Muscle of leg (tissue), 11 donors: ENCODE measurements around the gene DUOXA1. TPM values are rescaled to one million over a fixed set of nuclear protein-coding genes. Genes with fewer than 3 reads are reported as not detected.

Experiments used
- DNase-seq: peaks from one replicate; pipeline ENCODE4 v3.0.0; 2013
- H3K27ac ChIP-seq: one replicate; pipeline ENCODE4 v1.5.1; 2013; ENCODE audit warnings: mild to moderate bottlenecking, low read length, control low read depth
- H3K27me3 ChIP-seq: one replicate; pipeline ENCODE4 v1.6.1; 2013; ENCODE audit warnings: low read length; ENCODE audit not compliant: control insufficient read depth, insufficient read depth
- H3K36me3 ChIP-seq: one replicate; pipeline ENCODE4 v1.6.1; 2013; ENCODE audit warnings: low read length; ENCODE audit not compliant: control insufficient read depth, insufficient read depth
- H3K4me1 ChIP-seq: one replicate; pipeline ENCODE4 v1.6.1; 2013; ENCODE audit warnings: low read length; ENCODE audit not compliant: control insufficient read depth, insufficient read depth
- H3K4me3 ChIP-seq: one replicate; pipeline ENCODE4 v1.5.1; 2013; ENCODE audit warnings: low read length, control low read depth
- H3K9me3 ChIP-seq: replicated peaks from 2 replicates; pipeline ENCODE4 v1.6.1; 2013; ENCODE audit warnings: low read depth, low read length; ENCODE audit not compliant: control insufficient read depth
- WGBS: methylation state at CpG from one replicate; pipeline ENCODE4 v1.1.5; 2013; ENCODE audit warnings: missing lambda C conversion rate; ENCODE audit not compliant: insufficient coverage; 5-methylcytosine and 5-hydroxymethylcytosine counted together
- polyA plus RNA-seq, 8 donors: library from polyadenylated mRNA; unstranded; fragments of 120-200 nt; gene quantifications; one replicate each; pipeline versions ENCODE4 v1.2.1 to v1.2.3, GENCODE V29; 2013; ENCODE audit warnings: inconsistent platforms in 1 of 8, low replicate concordance in 1 of 8; ENCODE audit not compliant: insufficient read length in 8 of 8, insufficient read depth in 1 of 8
- total RNA-seq: library from RNA; stranded (reverse); fragments of 120-200 nt; gene quantifications from one replicate; pipeline ENCODE4 v1.2.4, GENCODE V29; 2013

Gene DUOXA1
- total and polyA plus RNA-seq, 9 donors, result 0.10 to 2.4 (median 0.29) TPM; not detected in 3

DNA sequence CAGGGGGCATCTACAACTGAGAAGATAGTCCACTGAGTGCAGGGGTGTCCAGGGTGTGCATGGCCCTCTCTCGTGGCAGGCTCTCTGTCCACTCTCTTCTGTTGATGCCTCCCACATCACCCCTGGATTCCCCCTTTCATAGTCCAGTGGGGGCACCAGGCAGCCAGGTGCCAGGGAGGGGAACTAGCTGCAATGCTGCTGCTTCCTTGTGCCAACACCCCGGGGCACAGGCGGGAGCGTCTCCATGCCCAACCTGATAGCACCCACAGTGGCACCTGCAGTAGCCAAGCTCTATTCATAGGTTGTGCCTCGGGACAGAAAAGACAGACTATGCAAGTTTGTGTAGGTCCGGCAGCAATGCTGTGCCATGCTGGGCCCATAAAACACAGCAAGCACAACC lies 27.5 kb downstream of the DUOXA1 start:
- Histone ChIP-seq H3K36me3 (no peaks in the 10 kb centered on the region), H3K4me1 (no peaks in the 10 kb centered on the region), H3K9me3 (no peaks in the 10 kb centered on the region), H3K27me3 (peaks cover 21% of the 10 kb centered on the region), H3K4me3 (no peak overlapping the region), H3K27ac (no peak overlapping the region)
- no peak for DNase-seq
- WGBS, result 87% methylated on average over 4 of the region's 6 CpGs

- Histone ChIP-seq H3K27ac (no peak overlapping the region), H3K27me3 (peaks cover 18% of the 10 kb centered on the region), H3K4me3 (no peak overlapping the region), H3K9me3 (no peaks in the 10 kb centered on the region), H3K4me1 (no peaks in the 10 kb centered on the region), H3K36me3 (no peaks in the 10 kb centered on the region)
- 82% methylated on average over 10 of the region's 12 CpGs for WGBS
- DNase-seq, result no peak
These were observed 27.9 kb downstream of the DUOXA1 start for GRCh38 chr15:45101749-45102148.

DNA sequence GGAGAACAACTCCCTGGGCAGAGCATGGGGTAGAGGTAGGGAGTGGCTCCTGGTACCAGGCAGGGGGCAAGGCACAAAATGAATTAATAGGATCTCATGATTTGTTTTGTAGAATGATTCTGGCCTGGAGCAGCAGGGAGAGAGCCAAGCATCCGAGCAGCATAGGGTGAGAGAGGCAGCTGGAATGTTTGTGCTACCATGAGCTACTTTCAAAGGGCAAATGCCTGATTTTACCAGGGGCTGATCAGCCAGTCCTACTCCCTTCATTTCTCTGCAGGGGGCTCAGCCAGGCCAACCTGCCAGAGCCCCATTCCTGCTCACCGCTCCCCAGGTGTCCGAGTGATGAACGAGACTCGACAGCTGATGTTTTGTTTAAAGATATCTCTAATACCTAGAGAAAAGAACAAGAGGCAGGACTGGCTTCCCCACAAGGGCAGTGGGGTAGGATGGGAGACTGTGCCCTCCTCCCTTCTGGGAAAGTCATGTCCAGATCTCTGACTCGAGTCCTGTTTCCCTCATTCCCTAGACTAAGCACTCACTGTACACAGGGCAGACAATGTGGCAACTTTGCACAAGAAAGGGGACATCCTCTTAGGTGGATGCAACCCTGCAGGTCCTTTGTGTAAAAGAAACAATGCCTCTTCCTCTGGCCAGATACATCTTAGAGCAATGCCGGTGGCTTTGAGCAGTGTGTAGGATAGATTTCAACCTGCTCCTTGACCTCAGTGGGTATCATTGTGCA lies 28.6 kb downstream of the DUOXA1 start:
- Histone ChIP-seq H3K4me3 (no peak overlapping the region), H3K4me1 (no peaks in the 10 kb centered on the region), H3K9me3 (no peaks in the 10 kb centered on the region), H3K27ac (no peak overlapping the region), H3K36me3 (no peaks in the 10 kb centered on the region), H3K27me3 (peaks cover 14% of the 10 kb centered on the region)
- no peak for DNase-seq
- 33% methylated on average over 2 of the region's 7 CpGs for whole genome bisulfite sequencing

DNA sequence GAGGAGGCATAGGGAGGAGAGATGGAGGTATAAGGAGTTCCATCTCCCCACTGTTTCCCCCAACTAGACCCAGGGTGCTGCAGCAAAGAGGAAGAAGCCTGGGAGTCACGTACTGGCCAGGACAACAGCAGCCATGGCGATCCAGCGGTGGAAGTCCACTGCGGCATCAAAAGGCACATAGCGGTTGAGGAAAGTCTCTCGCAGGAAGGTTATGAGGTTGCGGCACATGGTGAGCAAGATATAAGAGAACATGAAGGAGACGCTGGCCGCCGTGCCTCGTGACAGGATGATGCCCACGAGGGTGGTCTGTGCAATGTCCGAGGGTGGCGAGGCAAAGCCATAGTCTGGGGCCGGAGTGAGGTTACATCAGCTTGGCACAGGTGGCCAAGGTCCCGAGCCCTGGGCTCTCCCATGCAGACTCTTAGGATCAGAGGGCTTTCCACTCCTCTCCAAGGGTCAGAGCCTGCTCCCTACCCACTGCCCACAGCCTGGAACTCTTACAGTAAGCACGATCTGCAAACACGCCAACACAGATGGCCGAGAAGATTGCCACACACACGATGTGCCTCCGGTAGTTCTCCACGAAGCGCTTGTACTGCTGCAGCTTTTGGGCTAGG lies 30.0 kb downstream of the DUOXA1 start:
- Histone ChIP-seq H3K36me3 (no peaks in the 10 kb centered on the region), H3K9me3 (no peaks in the 10 kb centered on the region), H3K4me1 (no peaks in the 10 kb centered on the region), H3K27me3 (peaks cover 9% of the 10 kb centered on the region), H3K4me3 (no peak overlapping the region), H3K27ac (no peak overlapping the region)
- DNase-seq, result no peak
- 84% methylated on average over 20 of the region's 23 CpGs for WGBS

- 92% methylated on average over 4 of the region's 7 CpGs for WGBS
- Histone ChIP-seq H3K4me1 (no peaks in the 10 kb centered on the region), H3K36me3 (no peaks in the 10 kb centered on the region), H3K27me3 (peaks cover 8% of the 10 kb centered on the region), H3K9me3 (no peaks in the 10 kb centered on the region), H3K27ac (no peak overlapping the region), H3K4me3 (no peak overlapping the region)
- no peak for DNase-seq
These were observed 32.2 kb downstream of the DUOXA1 start for GRCh38 chr15:45097466-45097865.

DNA sequence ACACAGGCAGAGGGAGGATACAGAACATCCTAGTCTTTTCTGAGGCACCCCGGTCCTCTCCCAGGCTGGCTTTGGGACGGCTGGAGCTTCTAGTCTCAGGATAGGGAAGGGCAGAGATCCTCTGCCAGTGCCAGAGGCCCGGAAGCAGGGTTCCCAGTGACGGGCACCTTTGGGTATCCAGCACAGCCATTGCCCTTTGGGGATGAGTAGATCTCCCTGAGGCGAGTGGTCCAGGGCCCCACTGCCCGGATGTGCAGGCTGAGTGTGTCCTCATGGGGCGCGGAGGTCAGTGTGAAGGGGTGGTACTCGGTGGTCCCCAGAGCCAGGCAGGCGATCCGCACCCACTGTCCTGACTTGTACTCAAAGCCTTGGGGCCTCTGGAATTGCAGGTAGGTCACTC lies 34.0 kb downstream of the DUOXA1 start:
- no peak for DNase-seq
- no peaks in the 10 kb centered on the region for H3K9me3 ChIP-seq
- H3K36me3 ChIP-seq, result no peaks in the 10 kb centered on the region
- WGBS, result 79% methylated on average over 9 of the region's 11 CpGs
- no peak overlapping the region for H3K4me3 ChIP-seq
- peaks cover 9% of the 10 kb centered on the region for H3K27me3 ChIP-seq
- no peaks in the 10 kb centered on the region for H3K4me1 ChIP-seq
- H3K27ac ChIP-seq, result no peak overlapping the region

DNA sequence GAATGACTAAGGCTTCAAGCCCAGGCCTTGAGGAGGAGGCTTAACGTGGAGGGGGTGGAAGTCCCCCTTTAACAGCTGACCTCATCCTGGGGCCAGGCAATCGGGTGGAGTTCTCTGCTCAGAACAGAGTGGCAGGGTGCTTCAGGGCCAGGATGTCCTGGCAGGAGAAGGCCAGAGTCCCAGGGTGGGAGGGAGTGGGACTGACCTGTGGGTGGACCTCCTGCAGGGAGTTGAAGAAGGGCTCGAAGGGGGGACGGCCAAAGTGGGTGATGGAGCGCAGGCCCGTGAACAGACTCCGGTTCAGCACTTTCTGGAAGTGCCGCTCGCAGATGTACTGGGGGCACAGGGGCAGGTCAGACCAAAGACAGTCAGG lies 35.3 kb downstream of the DUOXA1 start:
- Histone ChIP-seq H3K27me3 (peaks cover 9% of the 10 kb centered on the region), H3K9me3 (no peaks in the 10 kb centered on the region), H3K4me3 (no peak overlapping the region), H3K36me3 (no peaks in the 10 kb centered on the region), H3K27ac (no peak overlapping the region), H3K4me1 (no peaks in the 10 kb centered on the region)
- no peak for DNase-seq
- 63% methylated on average over 9 of the region's 9 CpGs for WGBS

DNA sequence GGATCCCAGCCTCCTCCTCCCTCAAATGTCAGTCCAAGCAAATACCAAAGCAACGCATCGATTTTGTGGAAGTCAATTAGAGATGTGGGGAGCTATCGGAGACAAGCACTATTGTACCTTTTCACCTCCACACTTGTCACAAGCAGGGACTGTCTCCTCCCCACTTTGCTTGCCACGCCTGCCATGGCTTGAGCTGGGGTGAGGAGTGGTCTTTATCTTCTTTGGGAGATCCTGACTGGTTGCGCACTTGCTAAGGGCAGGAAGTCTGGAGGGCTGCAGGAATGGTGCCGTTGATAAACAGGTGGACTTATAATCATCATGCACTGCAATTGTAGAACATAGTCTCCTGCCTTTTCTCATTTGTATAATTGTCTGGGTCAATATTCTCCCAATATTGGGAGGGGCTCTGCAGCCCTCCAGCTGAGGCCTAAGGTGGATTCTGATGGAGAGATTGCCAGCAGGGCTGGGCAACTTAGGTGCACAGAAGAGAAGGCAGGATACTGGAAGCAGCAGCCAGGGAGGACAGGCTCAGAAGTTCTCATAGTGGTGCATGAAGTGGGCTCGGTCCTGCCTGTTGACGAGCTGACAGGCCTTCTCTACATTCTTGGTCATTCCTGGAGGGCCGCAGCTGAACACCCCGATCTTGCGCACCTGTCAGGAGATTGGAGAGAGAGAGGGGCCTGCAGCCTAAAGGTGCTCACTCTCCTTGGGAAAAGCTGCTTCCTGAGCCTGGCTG lies 35.9 kb downstream of the DUOXA1 start:
- no peaks in the 10 kb centered on the region for H3K9me3 ChIP-seq
- WGBS, result 81% methylated on average over 3 of the region's 11 CpGs
- H3K27ac ChIP-seq, result no peak overlapping the region
- H3K36me3 ChIP-seq, result no peaks in the 10 kb centered on the region
- H3K4me1 ChIP-seq, result no peaks in the 10 kb centered on the region
- peaks cover 12% of the 10 kb centered on the region for H3K27me3 ChIP-seq
- DNase-seq, result no peak
- H3K4me3 ChIP-seq, result no peak overlapping the region

- H3K4me3 ChIP-seq, result no peak overlapping the region
- no peaks in the 10 kb centered on the region for H3K36me3 ChIP-seq
- no peak overlapping the region for H3K27ac ChIP-seq
- H3K9me3 ChIP-seq, result no peaks in the 10 kb centered on the region
- H3K4me1 ChIP-seq, result no peaks in the 10 kb centered on the region
- 91% methylated on average over 3 of the region's 4 CpGs for WGBS
- peaks cover 18% of the 10 kb centered on the region for H3K27me3 ChIP-seq
- DNase-seq, result no peak
These were observed 36.7 kb downstream of the DUOXA1 start for GRCh38 chr15:45093013-45093412.

DNA sequence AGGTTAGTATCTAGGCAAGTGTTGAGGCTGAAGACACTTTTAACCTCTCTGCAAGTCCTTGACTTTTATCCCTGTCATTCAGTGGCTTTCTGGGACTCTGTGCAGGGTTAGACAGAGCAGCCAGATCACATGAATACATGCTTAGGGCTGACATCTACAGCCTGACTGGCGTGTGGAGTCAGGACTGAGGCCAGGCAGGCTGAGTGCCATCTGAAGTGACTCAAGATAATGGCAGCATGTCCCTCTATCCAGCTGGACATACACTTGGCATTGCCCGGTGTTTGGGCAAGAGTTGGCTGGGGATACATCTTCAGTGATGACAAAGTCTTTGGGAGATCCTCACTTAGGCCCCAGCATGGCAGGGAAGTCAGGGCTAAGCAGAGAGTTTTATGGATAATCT lies 38.1 kb downstream of the DUOXA1 start:
- WGBS, result 86% methylated on average over 2 of the region's 2 CpGs
- Histone ChIP-seq H3K4me1 (no peaks in the 10 kb centered on the region), H3K27ac (no peak overlapping the region), H3K4me3 (no peak overlapping the region), H3K36me3 (no peaks in the 10 kb centered on the region), H3K27me3 (peaks cover 18% of the 10 kb centered on the region), H3K9me3 (no peaks in the 10 kb centered on the region)
- DNase-seq, result no peak
